EL (cell line): ENCODE measurements around the gene ATP12A.
A peak's percentile ranks its signal among the peaks of the same experiment; 100 is the strongest.

Source experiments
- DNase-seq: peaks from one replicate; pipeline ENCODE4 v3.0.0-alpha.2; 2016

ATP12A gene

DNA sequence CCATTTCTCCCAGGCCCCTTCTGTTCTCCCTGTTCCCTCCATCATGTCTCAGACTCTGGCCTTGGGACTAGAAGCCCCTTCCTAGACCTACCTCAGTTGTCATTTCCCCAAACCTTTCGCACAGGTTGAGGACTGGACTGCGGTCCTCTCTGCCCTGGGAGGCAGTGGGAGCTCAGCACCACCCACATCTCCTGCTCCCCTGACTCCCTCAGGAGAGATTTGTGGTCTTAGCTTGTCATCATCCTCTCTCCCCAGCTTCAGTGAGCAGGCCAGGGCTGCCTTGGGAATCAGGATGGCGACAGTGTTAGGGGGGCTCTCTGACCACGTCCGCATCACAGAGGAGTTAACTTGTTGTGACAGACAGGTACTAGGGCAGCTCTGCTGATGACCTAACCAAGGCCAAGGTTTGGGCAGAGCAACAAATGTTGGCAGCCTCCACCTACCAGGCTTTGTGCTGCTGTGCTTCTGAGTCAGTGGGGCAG is 58.2 kb downstream of the ATP12A start:
- DNase-seq, result no peak

DNA sequence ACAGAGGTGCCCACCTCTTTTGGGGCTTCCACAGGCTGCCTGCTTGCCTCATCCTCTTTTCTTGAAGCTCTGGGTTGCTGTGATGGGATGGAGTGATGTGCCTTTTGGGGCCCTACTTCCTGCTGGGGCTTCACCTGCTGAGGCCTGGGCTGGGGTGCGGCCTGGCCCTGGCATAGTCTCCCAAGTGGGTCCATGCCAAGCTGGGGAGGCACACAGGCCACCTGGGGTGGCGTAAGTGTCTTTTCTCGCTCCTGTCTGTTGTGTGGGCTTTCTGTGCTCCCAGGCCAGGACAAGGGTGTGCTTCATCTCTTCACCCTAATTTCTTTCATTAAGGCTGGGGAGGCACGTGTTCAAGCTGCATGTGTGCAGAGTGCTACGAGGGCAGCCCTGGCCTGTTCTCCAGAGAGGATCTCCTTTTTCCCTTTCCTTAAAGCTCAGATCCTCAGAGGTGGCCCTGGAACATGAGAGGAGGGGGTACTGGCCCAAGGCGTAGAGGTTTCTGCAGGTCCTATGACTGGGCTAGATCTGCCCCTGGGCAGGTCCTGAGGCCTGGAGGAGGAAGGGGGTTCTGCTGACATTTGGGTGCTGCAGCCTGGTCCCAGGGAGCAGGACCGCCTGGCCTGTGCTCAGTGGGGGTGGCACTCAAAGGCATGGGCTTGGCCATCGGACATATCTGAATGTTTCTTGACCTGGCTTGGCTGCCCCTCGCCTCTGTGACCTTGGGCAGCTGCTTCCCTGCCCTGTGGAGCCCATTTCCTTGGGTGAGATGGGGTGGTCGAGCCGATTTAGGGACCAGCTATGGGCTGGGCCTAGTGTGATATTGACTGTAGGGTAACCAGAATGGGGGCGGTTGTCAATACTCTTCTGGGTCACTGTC is 60.0 kb downstream of the ATP12A start:
- DNase-seq, result no peak

DNA sequence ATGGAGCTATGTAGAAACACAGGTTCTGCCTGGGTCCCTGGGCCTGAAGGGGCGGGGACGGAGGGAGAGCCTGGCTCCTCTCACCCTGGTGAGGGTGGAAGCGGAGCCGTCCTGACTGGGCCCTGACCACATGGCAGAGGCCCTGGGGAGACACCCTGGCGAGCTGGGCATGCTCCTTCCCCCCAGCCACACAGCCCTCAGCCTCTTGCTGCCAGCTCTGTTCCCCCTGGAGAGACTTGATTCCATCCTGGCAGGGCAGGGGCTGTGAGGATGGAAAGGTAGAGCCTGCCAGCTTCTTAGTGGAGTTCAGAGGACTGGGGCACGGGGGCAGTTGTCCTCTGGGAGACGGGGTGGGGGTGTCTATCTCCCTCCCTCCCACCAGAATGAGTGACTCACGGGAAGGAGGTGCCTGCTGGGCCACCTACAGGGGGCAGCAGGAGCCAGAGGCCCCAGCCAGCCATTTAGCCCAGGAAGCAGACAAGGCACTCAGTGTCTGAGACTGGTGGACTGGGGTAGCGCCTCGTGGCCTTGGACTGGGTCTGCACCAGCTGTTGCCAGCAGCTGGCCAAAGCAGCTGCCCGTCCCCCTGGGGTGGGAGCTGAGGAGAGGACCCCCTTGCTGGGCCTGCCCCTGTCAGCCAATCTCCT is 60.9 kb downstream of the ATP12A start:
- no peak for DNase-seq

DNA sequence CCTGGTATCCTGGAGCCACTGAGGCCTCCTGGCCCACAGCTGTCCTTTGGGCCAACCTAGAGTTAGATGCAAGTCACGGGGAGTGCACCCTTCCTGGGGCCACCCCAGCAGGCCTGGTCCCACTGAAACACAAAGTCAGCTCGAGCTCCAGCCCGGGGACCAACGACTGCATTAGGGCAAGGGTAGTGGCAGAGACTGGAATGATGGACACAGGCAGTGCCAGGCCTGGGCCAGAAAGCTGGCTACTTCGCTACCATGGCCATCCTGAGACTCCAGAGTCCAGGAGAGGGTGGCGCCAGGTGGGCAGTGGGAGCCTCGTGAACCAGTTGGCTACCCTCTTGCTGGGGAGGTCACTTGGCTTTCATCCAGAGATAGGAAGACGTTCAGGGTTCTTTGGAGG is 61.6 kb downstream of the ATP12A start:
- no peak for DNase-seq

- DNase-seq, result no peak
Observed at GRCh38 chr13:24742294-24742693, 62.1 kb downstream of the ATP12A start.

GRCh38 chr13:24742977-24743376 is 62.8 kb downstream of the ATP12A start:
- DNase-seq, result no peak

- no peak for DNase-seq
Observed at GRCh38 chr13:24744247-24744646, 64.0 kb downstream of the ATP12A start.

DNA sequence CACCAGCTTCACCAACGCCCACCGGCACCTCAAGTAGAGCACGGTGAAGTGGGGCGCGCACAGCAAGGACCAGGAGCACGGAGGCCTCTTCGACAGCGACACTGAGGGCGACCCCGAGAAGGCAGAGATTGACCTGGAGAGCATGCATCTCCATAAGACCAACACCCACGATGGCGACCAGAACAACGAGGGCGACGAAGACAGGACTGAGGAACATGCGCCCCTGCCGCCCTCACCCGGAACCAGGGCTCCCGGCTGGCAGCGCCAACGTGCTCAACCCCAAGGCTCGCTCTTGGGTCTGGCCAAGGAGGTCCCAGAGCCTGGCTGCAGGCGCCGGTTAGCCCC is 65.3 kb downstream of the ATP12A start:
- no peak for DNase-seq

DNA sequence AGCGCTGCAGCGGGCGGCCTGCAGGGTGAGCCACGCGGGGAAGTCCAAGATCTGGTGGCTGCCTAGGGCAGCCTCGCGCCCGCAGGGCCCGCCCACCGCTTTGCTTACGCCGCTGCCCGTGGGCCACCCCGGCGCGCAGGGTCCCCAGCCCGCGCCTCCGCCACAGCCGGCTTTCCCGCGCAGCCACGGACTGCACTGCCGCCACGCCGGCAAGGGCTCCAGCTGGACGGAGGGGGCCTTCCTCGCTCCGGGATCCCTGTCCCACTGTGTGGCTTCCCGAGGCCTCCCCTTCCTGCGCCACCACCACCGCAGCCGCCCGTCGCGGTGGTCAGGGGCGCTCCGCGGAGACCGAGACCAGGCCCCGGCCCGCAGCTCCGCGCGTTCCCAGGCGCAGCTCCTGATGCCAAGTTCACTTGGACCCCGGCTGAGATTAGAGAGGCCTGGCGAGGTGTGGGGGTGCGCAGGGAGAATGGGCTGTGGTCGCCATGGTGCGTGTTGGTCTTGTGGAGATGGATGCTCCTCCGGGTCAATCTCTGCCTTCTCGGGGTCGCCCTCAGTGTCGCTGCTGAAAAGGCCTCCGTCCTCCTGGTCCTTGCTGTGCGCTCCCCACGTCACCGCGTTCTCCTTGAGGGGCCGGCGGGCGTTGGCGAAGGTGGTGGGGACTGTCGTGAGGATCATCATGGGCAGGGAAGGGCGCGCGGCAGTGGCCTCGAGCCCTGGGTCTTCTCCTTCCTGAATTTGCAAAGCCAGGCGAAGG is 65.8 kb downstream of the ATP12A start:
- DNase-seq, result no peak

GRCh38 chr13:24746618-24747247 is 66.5 kb downstream of the ATP12A start:
- peak; percentile 17 for DNase-seq

DNA sequence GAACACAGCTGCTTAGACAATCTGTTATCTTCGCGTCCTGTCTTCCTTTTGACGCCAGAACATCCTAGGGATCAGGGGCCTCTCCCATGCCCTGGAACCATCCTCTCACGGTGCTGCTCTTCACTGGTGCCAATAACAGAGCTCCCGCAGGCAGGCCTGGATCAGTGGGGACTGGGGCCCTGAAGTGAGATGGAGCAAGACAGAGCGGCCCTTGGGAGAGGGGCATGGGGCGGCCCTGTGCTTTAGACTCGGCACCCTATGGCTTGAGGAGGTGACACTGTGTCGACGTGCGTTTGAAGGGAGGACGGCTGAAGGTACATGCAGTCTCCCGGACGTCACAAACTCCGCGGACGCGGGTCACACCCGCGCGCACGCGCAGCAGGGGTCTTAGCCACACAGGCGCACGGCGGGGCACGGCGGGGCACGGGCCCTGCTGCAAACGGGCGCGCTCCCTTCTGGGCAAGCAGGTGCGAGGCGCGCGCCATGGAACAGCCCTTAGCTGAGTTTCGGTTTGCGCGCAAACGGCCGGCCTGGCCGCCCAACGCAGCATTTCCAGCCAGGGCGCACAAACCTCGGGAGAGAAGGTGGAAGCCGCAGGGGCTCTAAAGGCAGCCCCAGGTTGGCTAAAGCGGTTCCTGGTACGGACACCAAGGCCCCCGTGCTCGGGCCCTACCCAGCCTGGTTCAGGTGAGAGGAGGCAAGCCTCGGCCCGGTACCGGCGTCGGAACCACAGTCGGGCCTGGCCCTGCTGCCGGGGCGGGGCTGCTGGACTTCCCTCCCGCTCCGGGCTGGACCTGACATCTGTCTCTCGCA is 67.2 kb downstream of the ATP12A start:
- DNase-seq, result peak; percentile 8

DNA sequence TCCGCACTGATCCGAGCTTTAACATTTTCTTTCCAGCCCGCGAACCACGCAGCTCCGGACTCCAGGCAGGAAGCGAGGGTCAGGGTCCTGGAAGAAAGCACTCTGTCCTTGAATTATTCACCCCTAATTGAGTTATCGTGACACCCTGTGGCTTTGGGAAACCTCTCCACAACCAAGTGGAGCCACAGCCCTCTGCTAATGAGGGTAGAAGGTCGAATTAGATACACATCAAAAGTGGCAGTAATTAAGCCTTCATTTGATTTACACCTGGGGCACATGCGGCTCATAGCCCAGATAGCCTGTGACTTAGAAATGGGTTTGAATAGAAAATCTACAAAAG is 67.8 kb downstream of the ATP12A start:
- DNase-seq, result no peak

DNA sequence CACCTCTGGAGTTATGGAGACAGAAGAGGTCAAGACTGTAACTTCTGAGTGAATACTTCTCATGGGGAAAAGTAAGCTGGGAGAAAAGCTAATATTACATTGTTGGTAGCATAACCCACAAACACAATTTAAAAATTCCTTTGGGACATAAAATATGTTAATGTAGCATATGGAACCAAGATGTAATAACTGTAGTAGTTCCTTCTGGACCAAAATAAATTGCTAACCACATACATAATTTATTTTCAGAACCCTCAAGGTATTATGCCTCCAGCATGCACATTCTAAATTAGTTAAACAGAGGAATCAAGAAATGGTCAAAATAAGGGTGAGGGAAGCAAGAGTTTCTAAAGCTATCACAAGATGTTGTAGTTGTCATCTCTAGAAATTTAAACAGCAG is 79.0 kb downstream of the ATP12A start:
- no peak for DNase-seq
